Measurements from ENCODE around the gene PRSS22.

PRSS22 gene

GRCh38 chr16:2842340-2843000 is 15.5 kb downstream of the PRSS22 start:
- Histone ChIP-seq H3F3A (ENCODE audit: low read depth) (no peaks in the 10 kb centered on the region), H4K20me1 (ENCODE audit: insufficient read depth, low read length, poor library complexity, severe bottlenecking) (no peaks in the 10 kb centered on the region), H2AFZ (ENCODE audit: low read length) (no peak overlapping the region), H3K9me2 (replicated peaks; ENCODE audit: low read depth, low read length) (no peaks in the 10 kb centered on the region), H3K36me3 (ENCODE audit: insufficient read depth, low read length) (no peaks in the 10 kb centered on the region), H3K9ac (ENCODE audit: low read depth, low read length, poor library complexity, severe bottlenecking) (no peak overlapping the region), H3K4me1 (ENCODE audit: insufficient read depth, low read length, poor library complexity, severe bottlenecking) (no peaks in the 10 kb centered on the region), H3K4me3 (ENCODE audit: low read length, poor library complexity, severe bottlenecking) (no peak overlapping the region), H3K4me2 (ENCODE audit: low read depth, low read length, poor library complexity, severe bottlenecking) (no peak overlapping the region), H3K9me3 (ENCODE audit: insufficient read depth, low read depth, low read length) (no peaks in the 10 kb centered on the region), H3K27me3 (ENCODE audit: insufficient read depth, low read length, poor library complexity, severe bottlenecking) (no peaks in the 10 kb centered on the region), H3K79me2 (ENCODE audit: insufficient read depth, low read length) (no peaks in the 10 kb centered on the region)
- TF ChIP-seq EZH2phosphoT487 (IDR thresholded peaks at IDR 0.05; ENCODE audit: borderline replicate concordance) (no peak), CTCF (conservative IDR thresholded peaks at IDR 0.05; ENCODE audit: low read length) (peak; percentile 54)

GRCh38 chr16:2841606-2842339 is 16.2 kb downstream of the PRSS22 start:
- no peak overlapping the region for H3K4me3 ChIP-seq (ENCODE audit: low read length, poor library complexity, severe bottlenecking)

GRCh38 chr16:2840914-2841313 is 17.1 kb downstream of the PRSS22 start:
- Histone ChIP-seq H3K4me3 (ENCODE audit: low read length, poor library complexity, severe bottlenecking) (no peak overlapping the region), H3K9me3 (ENCODE audit: insufficient read depth, low read depth, low read length) (no peaks in the 10 kb centered on the region), H3K79me2 (ENCODE audit: insufficient read depth, low read length) (no peaks in the 10 kb centered on the region), H2AFZ (ENCODE audit: low read length) (no peak overlapping the region), H3K27me3 (ENCODE audit: insufficient read depth, low read length, poor library complexity, severe bottlenecking) (no peaks in the 10 kb centered on the region), H4K20me1 (ENCODE audit: insufficient read depth, low read length, poor library complexity, severe bottlenecking) (no peaks in the 10 kb centered on the region), H3K4me1 (ENCODE audit: insufficient read depth, low read length, poor library complexity, severe bottlenecking) (no peaks in the 10 kb centered on the region), H3K9ac (ENCODE audit: low read depth, low read length, poor library complexity, severe bottlenecking) (no peak overlapping the region), H3K4me2 (ENCODE audit: low read depth, low read length, poor library complexity, severe bottlenecking) (no peak overlapping the region), H3K9me2 (replicated peaks; ENCODE audit: low read depth, low read length) (no peaks in the 10 kb centered on the region), H3F3A (ENCODE audit: low read depth) (no peaks in the 10 kb centered on the region), H3K36me3 (ENCODE audit: insufficient read depth, low read length) (no peaks in the 10 kb centered on the region)
- TF ChIP-seq CTCF (conservative IDR thresholded peaks at IDR 0.05; ENCODE audit: low read length) (no peak), EZH2phosphoT487 (IDR thresholded peaks at IDR 0.05; ENCODE audit: borderline replicate concordance) (no peak)

More at GRCh38 chr16:2841606-2842339, 16.2 kb downstream of the PRSS22 start:
- Histone ChIP-seq H3K9me3 (ENCODE audit: insufficient read depth, low read depth, low read length) (no peaks in the 10 kb centered on the region), H3K4me1 (ENCODE audit: insufficient read depth, low read length, poor library complexity, severe bottlenecking) (no peaks in the 10 kb centered on the region), H3K9ac (ENCODE audit: low read depth, low read length, poor library complexity, severe bottlenecking) (no peak overlapping the region), H3F3A (ENCODE audit: low read depth) (no peaks in the 10 kb centered on the region), H4K20me1 (ENCODE audit: insufficient read depth, low read length, poor library complexity, severe bottlenecking) (no peaks in the 10 kb centered on the region), H3K4me2 (ENCODE audit: low read depth, low read length, poor library complexity, severe bottlenecking) (no peak overlapping the region), H3K79me2 (ENCODE audit: insufficient read depth, low read length) (no peaks in the 10 kb centered on the region), H2AFZ (ENCODE audit: low read length) (no peak overlapping the region), H3K9me2 (replicated peaks; ENCODE audit: low read depth, low read length) (no peaks in the 10 kb centered on the region), H3K36me3 (ENCODE audit: insufficient read depth, low read length) (no peaks in the 10 kb centered on the region), H3K27me3 (ENCODE audit: insufficient read depth, low read length, poor library complexity, severe bottlenecking) (no peaks in the 10 kb centered on the region)
- no peak for TF ChIP-seq CTCF (conservative IDR thresholded peaks at IDR 0.05; ENCODE audit: low read length)
- no peak for TF ChIP-seq EZH2phosphoT487 (IDR thresholded peaks at IDR 0.05; ENCODE audit: borderline replicate concordance)
